IPS-NIHi11 (cell line): ENCODE results near the gene STX18.
"Not testable (repeated sequence)": the region's sequence is repeated elsewhere in the genome, so short reads cannot be mapped to it uniquely, and the experiment has no call there.

Experiments used
- DNase-seq: peaks from one replicate; pipeline ENCODE4 v3.0.0; 2012; ENCODE audit warnings: mixed read lengths, low spot score

STX18 gene

DNA sequence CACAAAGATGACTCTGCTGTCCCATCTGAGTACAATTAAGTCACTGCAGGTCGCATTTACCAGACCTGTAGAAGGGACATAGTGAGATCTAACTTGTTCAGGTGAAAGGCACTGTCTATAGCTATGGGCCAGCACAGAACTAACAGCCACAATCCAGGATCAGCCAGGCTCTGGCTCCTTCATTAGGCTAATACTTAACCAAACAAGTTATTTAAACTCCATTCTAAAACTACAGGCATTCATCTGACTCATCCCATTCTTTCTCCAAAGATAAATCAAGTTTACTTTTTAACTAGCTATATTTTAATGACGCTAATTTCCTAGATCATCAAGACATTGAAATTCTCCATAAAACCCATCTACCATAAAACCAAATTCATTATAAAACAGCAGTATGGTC is 62.5 kb downstream of the STX18 start:
- DNase-seq, result no peak

DNA sequence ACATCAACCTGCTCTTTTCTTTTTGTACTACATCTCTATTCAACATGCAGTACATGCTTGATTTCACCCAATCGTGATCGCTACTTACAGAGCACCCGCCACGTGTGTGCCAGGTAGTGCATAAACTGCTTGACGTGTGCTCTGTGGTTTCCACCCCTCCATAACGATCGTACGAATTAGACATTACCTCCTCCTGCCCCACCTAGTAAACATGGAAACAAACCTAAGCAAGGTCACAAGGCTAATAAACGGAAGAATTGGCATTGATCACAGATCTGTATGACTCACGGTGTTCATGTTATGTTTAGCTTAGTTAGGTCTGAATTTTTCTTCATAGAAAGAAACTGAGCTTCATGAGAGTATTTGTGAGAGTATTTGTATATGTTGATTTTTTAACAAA is 64.1 kb downstream of the STX18 start:
- no peak for DNase-seq

DNA sequence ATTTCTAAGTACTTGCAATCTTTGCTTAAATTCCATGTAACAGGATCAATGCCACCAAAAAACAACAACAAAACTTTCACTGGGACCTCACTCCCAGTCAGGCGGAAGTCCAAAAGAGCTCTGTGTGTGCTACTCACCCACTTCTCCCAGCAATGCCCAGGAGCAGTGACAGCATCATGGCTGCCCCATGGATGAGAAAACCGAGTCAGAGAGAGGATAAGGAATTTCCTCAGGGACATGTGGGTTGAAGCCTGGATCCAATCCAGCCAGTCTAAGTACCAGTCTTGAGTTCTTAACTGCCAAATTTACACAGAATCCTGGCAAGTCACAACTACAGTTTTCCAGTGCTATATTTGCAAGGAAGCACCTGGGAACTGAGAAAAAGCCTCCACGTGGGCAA is 64.5 kb downstream of the STX18 start:
- no peak for DNase-seq

DNA sequence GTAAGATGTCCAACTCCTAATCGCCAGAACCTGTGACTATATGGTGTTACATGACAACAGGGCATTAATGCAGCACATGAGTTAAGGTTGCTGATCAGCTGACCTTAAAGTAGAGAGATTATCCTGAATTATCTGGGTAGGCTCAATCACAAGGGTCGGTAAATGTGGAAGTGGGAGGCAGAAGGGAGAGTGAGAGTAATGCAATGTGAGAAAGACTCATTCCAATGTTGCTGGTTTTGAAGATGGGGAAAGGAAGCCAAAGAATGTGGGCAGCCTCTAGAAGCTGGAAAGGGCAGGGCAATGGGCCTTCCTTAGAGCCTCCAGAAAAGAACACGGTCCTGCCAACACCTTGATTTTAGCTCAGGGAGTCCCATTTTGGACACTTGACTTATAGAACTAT is 67.4 kb downstream of the STX18 start:
- no peak for DNase-seq

DNA sequence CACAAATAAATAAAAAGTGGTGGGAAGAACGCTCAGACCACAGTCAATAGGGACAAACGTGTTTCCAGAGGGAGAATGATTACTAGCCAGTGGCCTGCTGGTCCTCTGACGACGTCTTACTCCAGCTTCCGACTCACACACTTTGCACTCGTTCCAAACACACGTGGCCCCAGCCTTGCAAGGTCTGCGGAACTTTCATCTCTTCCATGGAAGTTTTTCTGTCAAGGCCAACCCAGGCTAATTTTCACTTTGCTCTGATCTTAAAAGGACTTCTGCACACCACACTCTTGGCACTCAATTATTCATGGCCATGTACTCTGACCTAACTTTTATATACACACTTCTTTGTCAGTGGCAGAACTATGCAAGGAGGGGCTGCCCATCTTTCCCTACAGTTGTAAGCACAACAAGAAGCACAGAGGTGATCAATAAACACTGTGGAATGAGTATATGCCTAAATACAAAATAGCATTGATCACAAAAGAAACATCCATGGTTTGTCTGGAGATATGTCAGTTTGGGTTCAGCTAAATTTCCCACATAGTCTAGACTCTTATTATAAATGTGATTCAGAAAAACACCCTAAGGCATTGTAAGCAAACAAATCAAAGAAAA is 69.4 kb downstream of the STX18 start:
- DNase-seq, result no peak

DNA sequence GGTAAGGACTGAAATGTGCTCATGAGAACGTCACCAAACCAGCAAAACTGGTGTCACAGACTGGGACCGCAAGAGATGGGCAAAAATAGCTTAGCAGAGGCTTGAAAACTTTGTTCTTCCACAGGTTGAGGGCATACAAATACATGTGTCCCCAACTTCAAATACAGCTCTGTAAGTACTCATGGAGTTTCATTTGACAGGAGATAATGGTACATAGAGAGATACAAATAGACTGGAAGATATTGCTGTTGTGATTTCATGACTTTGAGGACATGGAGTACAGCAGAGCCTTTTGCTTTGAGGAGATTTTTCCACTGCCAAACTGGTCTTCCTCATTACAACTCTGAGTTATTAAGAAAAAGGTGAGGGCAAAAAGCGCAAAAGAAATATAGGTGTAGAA is 70.7 kb downstream of the STX18 start:
- DNase-seq, result no peak

DNA sequence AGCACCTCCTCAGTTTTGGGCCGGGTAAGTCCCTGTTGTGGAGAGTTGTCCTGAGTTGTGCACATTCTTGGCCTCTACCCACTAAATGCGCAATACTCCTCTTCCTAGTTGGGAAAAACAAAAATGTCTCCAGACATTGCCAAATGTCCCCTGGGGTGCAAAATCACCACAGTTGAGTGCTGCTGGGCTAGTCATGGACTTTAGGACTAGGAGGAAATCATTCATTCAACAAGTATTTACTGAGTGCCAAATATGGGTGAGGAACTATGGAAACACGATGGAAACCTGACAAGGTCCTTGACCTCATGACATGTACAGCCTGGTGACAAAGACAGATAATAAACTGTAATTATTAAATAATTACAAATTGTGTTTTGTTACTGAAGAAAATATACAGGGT is 71.6 kb downstream of the STX18 start:
- DNase-seq, result no peak

DNA sequence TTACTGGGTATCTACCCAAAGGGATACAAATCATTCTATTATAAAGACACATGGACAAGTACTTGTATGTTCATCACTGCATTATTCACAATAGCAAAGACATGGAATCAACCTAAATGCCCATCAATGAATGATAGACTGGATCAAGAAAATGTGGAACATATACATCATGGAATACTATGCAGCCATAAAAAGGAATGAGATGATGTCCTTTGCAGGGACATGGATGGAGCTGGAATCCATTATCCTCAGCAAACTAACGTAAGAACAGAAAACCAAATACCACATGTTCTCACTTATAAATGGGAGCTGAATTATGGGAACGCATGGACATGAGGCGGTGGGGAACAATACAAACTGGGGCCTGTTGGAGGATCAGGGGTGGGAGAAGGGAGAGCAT is 76.6 kb downstream of the STX18 start:
- not testable (repeated sequence) for DNase-seq

DNA sequence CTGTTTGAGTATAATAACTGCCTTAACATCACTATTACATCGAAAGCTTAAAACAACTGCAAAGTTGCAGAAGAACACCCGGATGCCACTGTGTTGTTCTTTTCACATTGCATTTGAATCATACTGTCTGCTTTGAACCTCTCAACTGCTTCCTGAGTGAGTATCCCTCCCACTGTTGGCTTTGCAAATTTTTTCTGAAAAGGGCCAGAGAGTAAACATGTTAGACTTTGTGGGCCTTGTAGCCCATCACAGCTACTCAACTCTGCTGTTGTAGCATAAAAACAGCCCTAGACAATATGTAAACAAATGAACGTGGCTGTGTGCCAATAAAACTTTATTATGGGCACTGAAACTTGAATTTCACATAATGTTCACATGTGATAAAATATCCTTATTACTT is 78.9 kb downstream of the STX18 start:
- DNase-seq, result no peak

DNA sequence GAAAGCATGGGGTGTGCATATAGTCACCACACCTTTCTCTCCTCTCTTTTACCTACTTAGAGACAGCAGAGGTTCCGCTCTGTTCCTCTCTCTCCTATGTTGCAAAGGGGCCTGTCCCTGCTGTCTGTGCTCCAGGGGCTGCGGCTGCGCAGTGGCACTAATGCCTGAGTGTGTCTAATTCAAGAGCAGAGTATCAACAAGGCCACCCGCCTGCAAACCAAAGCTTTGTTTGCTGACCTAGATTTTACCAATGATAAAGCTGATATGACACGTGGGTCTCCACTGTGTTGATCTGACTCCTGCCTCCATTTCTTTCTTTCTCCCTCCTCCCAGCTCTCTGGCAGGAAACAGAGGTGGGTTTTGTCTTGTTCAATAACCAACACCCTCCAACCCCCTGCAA is 80.0 kb downstream of the STX18 start:
- DNase-seq, result no peak

DNA sequence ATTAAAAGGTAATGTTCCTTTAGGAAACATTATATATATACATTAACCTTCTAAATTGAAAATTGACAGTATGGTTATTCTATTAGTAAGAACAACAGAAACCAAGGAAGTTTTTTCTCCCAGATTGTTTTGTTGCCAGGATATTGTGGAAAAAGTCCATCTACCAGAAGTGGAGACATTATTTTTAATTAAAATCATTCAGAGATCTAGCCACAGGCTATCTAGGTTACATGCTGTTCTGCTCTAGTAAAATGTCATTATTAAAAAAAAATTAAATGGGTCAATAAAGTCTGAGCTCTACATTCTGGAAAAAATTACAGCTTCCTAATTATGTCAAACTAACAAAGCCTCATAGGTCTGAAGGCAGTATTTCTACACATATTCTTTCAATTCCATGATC is 80.7 kb downstream of the STX18 start:
- no peak for DNase-seq

DNA sequence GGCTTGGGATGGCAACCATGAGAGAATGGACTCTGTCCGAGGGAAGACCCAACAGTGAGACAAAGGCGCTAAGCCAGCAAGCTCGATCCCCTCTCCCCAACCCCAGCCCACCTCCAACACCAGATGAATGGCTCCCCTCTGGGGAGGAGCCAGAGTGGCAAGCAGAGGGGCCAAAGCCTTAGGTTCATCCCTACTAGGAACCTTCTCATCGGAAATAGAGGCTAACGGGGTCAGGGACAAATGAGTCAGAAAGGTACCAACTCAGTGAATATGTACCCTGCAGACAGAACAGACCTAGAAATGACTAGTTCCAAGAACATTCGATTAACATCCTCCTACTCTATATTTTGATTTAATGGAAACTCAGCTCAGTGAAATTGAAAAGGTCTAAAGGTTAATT is 81.1 kb downstream of the STX18 start:
- DNase-seq, result no peak

DNA sequence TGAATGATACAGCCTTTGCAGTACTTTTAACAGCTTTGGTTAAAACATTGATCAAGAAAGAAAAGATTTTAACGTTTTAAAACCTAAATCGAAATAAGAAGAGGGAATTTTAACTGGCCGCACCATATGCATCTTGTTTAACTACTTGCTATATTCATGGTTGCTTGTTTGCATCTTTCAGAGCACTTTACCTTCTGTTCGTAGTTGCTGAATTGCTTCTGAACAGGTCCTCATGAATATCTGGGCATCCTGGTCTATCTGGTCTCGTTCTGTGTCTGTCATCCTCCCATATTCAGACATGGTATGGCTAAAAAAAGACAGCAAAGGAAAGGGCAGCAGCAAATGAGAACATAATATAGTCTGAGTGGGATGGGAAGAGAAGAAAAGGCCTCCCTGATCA is 82.7 kb downstream of the STX18 start:
- DNase-seq, result no peak

DNA sequence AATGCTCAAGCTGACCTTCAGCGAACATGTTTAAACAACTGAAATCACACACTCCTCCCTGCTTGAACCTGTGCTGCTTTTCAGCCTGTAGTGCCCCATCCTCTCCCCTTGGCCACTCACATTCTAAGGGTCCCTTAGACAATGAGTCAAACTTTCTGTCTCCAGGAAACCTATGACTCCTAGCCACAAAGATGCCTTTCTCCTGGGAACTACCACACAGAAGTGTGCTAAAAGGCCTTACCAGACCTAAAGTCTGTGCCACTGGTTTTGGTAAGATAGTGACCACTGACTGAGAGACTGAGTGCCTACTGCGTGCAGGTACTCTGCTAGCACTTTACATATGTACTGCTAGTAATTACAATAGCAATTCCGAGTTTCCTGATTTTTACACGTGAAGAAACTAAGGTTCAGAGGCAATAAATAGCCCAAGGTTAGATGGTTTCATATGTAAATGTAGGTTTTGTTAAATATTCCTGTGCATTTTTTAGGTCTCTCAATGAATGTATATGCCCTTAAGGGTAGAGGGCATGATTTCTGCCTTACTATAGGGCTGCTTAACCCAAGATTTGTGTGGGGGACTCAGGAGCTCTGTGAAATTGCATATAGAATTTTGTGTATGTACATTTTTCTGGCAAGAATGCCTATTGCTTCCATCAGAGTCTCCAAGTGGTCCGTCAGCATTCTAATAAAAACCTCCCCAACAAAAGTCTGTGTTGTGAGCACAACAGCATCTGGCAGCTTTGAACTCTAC is 83.9 kb downstream of the STX18 start:
- DNase-seq, result no peak

DNA sequence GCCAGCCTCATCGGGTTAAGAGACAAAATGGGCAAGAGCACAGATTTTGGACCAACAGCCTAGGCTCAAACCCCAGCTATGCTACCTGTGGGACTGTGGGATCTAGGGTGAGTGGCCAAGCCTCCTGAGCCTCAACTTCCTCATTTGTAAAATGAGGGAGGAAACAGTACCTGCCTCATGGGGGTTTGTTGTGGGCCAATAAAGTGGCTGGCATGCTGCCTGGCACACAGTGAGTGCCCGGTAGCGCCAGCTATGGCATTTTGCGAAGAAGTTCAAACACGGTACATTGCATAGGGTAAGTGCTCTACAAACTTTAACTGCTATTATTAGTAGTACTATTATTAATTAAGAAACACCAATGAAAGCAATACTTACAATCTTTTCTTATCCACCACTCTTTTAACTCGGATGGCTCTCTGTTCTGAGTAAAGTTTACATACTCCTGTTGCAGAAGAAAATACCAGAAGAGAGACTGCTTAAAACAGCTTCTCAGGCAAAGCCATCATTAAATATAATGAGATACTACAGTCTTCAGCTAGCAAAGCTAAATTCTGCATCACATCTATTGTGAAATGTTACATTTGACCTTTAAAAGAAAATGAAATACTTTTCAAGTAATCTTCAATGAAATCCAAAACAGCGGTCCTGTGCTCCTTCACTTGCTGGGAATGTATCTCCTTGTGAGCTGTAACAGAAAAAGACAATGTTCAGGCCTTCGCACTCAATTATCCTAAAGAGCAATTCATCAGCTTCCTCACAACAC is 84.9 kb downstream of the STX18 start:
- DNase-seq, result no peak

DNA sequence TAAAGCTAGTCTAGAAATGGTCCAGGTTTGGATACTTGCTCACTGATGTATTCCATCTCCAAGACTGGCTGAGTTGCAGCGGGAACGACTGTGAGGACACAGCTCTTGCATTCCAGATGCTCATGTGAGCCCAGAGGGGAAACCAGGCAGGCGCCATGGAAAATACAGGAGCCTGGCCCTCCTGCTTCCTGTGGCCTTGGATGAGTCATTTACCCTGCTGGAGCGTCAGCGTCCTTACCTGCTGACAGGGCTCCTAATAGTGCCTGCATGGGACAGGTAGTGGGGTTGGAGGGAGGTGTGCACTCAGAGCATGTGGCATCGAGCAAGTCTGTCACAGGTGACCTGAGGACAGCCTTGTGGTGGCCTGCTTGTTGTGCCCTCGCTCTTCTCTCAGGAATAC is 85.5 kb downstream of the STX18 start:
- no peak for DNase-seq

DNA sequence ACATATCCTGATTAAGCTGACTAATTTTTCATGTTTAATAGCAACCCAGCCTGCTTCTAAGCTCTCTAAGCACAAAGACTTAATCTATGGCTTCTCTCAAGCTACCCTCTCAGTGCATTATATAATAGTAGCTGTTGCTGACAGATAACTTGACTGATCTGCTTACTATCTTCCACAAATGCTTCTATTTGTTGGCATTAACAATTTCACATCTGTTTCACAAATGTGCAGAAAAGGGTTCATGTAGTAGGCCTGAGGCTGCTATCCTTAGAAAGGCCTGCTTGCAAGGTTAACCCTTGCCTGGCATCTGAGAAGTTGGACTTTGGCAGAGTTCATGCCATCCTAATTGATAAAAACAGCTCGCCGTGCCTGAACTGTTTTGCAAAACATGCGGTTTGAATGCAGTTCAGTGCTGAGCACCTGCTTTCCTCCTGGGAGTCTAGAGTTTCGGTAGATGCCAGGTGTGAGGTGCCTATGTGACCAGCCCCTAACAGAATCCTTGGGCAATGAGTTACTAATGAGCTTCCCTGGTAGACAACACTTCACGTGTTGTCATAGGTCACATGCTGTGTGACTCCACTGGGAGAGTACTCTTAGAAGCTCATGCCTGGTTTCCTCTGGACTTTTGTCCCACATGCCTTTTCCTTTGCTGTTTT is 86.5 kb downstream of the STX18 start:
- DNase-seq, result no peak

DNA sequence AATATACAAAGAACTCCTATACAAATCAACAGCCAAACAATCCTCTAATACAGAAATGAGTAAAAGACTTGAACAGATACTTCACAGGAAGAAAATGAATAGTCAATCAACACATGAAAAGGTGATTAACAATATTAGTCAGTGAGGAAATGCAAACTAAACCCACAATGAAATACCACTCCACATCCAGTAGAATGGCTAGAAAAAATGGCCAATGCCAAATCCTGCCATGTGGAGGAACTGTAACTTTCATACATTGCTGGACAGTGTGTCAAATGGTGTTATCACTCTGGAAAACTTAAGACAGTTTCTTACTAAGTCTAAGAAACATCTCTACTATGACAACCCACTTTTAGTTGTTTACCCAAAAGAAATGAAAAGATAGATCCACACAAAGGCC is 95.4 kb downstream of the STX18 start:
- no peak for DNase-seq

DNA sequence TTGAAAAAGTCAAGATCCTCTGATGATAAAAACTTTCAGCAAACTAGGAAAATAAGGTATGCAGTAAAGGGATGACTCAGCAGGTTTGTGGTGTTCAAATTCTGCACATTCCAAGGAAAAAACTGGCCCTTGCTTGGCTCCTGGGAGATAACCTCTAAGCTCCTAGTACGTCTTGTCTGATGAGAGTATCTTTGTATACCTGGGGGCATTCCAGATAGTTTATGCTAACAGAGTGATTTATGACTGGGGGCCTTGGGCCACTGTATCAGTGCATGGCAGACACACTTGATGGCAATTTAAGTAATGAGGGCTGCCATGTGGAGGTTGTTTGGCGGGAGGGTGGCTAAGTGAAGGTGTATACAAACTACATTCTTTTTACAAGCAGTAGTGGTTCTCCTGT is 98.0 kb downstream of the STX18 start:
- no peak for DNase-seq

DNA sequence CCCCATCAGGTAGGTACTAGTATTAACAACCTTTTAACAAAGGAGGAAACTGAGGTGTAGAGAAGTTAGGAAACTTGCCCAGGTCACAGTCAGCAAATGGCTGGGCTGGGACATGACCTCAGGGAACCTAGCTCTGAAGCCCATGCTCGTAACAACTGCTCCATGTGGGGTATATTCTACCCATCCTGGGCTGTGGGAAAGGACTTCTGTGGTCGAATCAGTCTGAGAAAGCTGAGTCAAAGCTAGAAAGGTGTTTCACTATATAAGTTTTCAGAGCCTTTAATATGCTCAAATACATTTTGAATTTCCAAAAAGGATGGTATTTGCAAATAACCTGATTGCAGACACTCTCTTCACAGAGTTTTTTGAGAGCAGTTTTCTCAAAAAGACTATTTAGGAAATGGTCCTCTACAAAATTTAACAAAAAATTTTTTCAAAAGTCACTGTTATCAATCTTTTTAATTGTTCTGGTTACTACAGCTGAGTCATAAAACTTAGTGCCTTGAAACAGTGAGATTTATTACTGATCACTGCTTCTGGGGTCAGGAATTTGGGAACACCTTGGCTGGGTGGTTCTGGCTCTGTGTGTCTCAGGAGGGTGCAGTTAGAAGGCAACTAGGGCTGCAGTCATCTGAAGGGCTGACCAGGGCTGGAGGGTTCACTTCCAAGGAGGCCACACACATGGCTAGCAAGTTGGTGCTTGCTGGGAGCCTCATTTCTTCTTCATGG is 101.4 kb downstream of the STX18 start:
- DNase-seq, result no peak

DNA sequence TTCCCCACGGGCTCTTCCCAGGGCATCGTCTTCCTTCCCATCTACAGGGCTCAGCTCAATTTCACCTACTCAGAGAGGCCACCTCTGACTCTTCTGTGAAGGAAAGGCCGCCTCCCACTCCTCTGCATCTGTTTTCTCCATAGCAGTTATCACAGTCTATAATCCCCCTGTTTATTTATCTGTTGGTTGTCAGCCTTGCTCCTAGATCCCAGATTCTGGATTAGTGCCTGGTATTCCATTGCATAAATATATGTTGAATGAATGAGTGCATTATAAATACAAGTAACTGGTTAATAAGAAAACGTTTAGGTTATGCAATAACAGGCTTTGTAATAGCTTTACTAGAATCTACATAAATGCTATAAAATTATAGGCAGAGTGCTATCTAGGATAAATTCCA is 102.1 kb downstream of the STX18 start:
- no peak for DNase-seq

DNA sequence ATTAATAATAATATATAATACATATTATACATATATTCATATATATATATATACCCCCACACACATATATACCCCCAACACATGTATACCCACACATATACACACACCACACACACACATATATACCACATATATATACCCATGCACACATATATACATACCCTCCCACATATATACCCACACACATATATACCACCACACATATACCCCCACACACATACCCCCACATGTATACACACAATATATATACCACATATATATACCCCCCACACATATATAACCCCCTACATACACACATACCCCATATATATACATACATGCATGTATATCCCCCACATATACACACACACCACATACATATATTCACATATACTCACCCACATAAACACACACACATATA is 103.0 kb downstream of the STX18 start:
- DNase-seq, result no peak
